NCI-H510A treated with DMSO at 0.1 percent for 48 hours (cell line): ENCODE results near the gene CDK5RAP2.

Source experiments
- DNase-seq: peaks from one replicate; lab custom pipeline; 2025; lab: John Stamatoyannopoulos, UW

Gene CDK5RAP2

DNA sequence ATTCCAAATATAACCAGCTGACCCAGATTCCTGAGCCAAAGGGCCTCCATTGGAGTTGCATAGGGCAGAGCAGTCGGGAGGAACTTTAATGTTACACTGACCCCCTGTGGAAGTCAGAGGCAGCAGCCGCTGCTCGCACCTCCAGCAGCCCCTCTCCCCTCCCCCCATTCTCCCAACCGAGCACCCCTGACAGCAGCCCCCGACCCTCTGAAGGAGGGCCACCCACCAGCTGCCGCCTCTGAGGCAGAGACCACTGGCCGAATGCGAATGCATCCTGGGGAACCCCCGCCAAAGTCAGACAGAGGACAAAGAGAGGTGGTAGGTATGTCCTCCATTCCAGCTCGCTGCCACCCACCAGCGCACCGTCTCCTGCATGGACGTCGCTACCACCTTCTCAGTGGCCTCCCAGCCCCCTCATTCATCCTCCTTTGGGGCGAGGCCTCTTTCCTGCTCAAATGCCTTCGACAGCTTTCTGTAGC is 231.0 kb downstream of the CDK5RAP2 start:
- peak; percentile 35 for DNase-seq

DNA sequence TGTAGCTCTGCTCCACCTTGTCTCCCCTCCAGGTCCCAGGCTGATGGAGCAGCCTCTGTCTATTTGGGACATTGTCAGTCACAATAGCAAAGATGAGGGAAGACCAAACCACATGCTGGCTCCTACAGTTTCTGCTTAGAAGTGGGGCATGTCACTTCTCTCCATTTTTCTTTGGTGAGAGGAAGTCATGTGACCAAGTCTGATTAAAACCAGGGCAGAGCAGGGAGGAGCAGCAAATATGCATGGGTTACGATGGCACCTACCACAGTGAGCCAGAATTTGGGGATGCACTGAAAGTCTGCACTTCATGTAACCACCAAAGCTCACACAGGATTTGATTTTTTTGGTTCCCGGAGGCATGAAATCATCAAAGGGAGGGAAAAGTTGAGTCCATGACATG is 234.6 kb downstream of the CDK5RAP2 start:
- no peak for DNase-seq

DNA sequence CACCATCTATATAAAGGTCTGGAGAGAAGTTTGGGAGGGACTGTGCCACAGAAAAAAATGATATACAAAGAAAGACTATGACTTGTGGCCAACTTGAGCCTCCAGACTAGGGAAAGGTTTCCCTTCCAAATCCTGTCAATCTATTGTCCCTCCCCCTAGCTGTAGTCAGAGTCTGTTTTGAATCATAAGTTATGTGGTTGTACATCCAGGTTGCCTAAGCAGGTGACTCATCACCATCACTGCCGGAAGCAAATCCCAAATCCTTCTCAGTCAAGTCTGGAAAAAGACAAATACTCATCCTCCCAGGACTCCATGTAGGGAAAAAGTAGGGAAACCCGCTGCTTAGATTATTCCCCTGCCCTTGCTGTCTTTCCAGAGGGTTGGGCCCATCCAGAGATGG is 235.7 kb downstream of the CDK5RAP2 start:
- DNase-seq, result no peak

GRCh38 chr9:120343416-120343815 is 236.6 kb downstream of the CDK5RAP2 start:
- DNase-seq, result no peak
